ENCODE measurements around the gene PPP1R14C. TPM values are rescaled to one million over a fixed set of nuclear protein-coding genes. Genes with fewer than 3 reads are reported as not detected.

The PPP1R14C gene
- total RNA-seq, 2 experiments from 2014 or later, result 0.33 to 0.44 TPM

GRCh38 chr6:150276168-150276936 lies 133.5 kb downstream of the PPP1R14C start:
- DNase-seq, result no peak
- Mint-ChIP-seq H3K27me3 (peaks cover 25% of the 10 kb centered on the region), H3K9me3 (no peaks in the 10 kb centered on the region), H3K4me1 (no peaks in the 10 kb centered on the region), H3K4me3 (no peak overlapping the region), H3K36me3 (no peaks in the 10 kb centered on the region), H3K27ac (no peak overlapping the region)

GRCh38 chr6:150276937-150277742 lies 134.3 kb downstream of the PPP1R14C start:
- no peak overlapping the region for H3K4me3 Mint-ChIP-seq
- no peaks in the 10 kb centered on the region for H3K4me1 Mint-ChIP-seq
- H3K27ac Mint-ChIP-seq, result no peak overlapping the region
- DNase-seq, result no peak
- no peaks in the 10 kb centered on the region for H3K36me3 Mint-ChIP-seq
- no peaks in the 10 kb centered on the region for H3K9me3 Mint-ChIP-seq
- peaks cover 31% of the 10 kb centered on the region for H3K27me3 Mint-ChIP-seq

- Mint-ChIP-seq H3K27ac (no peak overlapping the region), H3K27me3 (peaks cover 44% of the 10 kb centered on the region), H3K36me3 (no peaks in the 10 kb centered on the region), H3K4me1 (no peaks in the 10 kb centered on the region), H3K9me3 (no peaks in the 10 kb centered on the region), H3K4me3 (no peak overlapping the region)
- no peak for DNase-seq
Observed at GRCh38 chr6:150279533-150279932, 136.7 kb downstream of the PPP1R14C start.

GRCh38 chr6:150280703-150281102 lies 137.9 kb downstream of the PPP1R14C start:
- H3K27ac Mint-ChIP-seq, result no peak overlapping the region

GRCh38 chr6:150281767-150282166 lies 138.9 kb downstream of the PPP1R14C start:
- Mint-ChIP-seq H3K9me3 (no peaks in the 10 kb centered on the region), H3K4me3 (no peak overlapping the region), H3K27me3 (peaks cover 52% of the 10 kb centered on the region), H3K36me3 (no peaks in the 10 kb centered on the region), H3K4me1 (no peaks in the 10 kb centered on the region), H3K27ac (no peak overlapping the region)
- DNase-seq, result no peak

More at GRCh38 chr6:150280703-150281102, 137.9 kb downstream of the PPP1R14C start:
- Mint-ChIP-seq H3K27me3 (peaks cover 51% of the 10 kb centered on the region), H3K4me1 (no peaks in the 10 kb centered on the region), H3K36me3 (no peaks in the 10 kb centered on the region), H3K9me3 (no peaks in the 10 kb centered on the region), H3K4me3 (no peak overlapping the region)
- DNase-seq, result no peak

- Mint-ChIP-seq H3K27me3 (peaks cover 52% of the 10 kb centered on the region), H3K4me3 (no peak overlapping the region)
Observed at GRCh38 chr6:150282806-150283205, 140.0 kb downstream of the PPP1R14C start.

GRCh38 chr6:150286460-150286859 lies 143.6 kb downstream of the PPP1R14C start:
- H3K36me3 Mint-ChIP-seq, result no peaks in the 10 kb centered on the region
- H3K4me1 Mint-ChIP-seq, result no peaks in the 10 kb centered on the region
- no peak overlapping the region for H3K4me3 Mint-ChIP-seq
- H3K27ac Mint-ChIP-seq, result no peak overlapping the region
- no peak for DNase-seq
- no peaks in the 10 kb centered on the region for H3K9me3 Mint-ChIP-seq
- peaks cover 52% of the 10 kb centered on the region for H3K27me3 Mint-ChIP-seq

More at GRCh38 chr6:150282806-150283205, 140.0 kb downstream of the PPP1R14C start:
- Mint-ChIP-seq H3K9me3 (no peaks in the 10 kb centered on the region), H3K36me3 (no peaks in the 10 kb centered on the region), H3K27ac (no peak overlapping the region), H3K4me1 (no peaks in the 10 kb centered on the region)
- DNase-seq, result no peak

GRCh38 chr6:150286912-150287311 lies 144.1 kb downstream of the PPP1R14C start:
- H3K27me3 Mint-ChIP-seq, result peaks cover 48% of the 10 kb centered on the region
- H3K9me3 Mint-ChIP-seq, result no peaks in the 10 kb centered on the region
- H3K4me1 Mint-ChIP-seq, result no peaks in the 10 kb centered on the region
- no peak overlapping the region for H3K4me3 Mint-ChIP-seq
- no peak for DNase-seq
- no peaks in the 10 kb centered on the region for H3K36me3 Mint-ChIP-seq
- H3K27ac Mint-ChIP-seq, result no peak overlapping the region

- no peak overlapping the region for H3K27ac Mint-ChIP-seq
- no peak for DNase-seq
- no peaks in the 10 kb centered on the region for H3K4me1 Mint-ChIP-seq
- H3K27me3 Mint-ChIP-seq, result peaks cover 39% of the 10 kb centered on the region
- H3K4me3 Mint-ChIP-seq, result no peak overlapping the region
- H3K9me3 Mint-ChIP-seq, result no peaks in the 10 kb centered on the region
- H3K36me3 Mint-ChIP-seq, result no peaks in the 10 kb centered on the region
Observed at GRCh38 chr6:150288456-150288855, 145.6 kb downstream of the PPP1R14C start.

GRCh38 chr6:150289454-150290071 lies 146.7 kb downstream of the PPP1R14C start:
- Mint-ChIP-seq H3K4me1 (peaks cover 3% of the 10 kb centered on the region), H3K27me3 (peaks cover 32% of the 10 kb centered on the region), H3K4me3 (no peak overlapping the region), H3K27ac (no peak overlapping the region), H3K9me3 (no peaks in the 10 kb centered on the region), H3K36me3 (no peaks in the 10 kb centered on the region)
- DNase-seq, result no peak

GRCh38 chr6:150290429-150290828 lies 147.6 kb downstream of the PPP1R14C start:
- Mint-ChIP-seq H3K4me1 (peaks cover 3% of the 10 kb centered on the region), H3K36me3 (no peaks in the 10 kb centered on the region), H3K9me3 (no peaks in the 10 kb centered on the region), H3K27me3 (peaks cover 24% of the 10 kb centered on the region), H3K4me3 (no peak overlapping the region), H3K27ac (no peak overlapping the region)
- no peak for DNase-seq

GRCh38 chr6:150291968-150292710 lies 149.3 kb downstream of the PPP1R14C start:
- Mint-ChIP-seq H3K36me3 (no peaks in the 10 kb centered on the region), H3K27ac (no peak overlapping the region), H3K27me3 (peaks cover 17% of the 10 kb centered on the region), H3K9me3 (peaks cover 2% of the 10 kb centered on the region), H3K4me3 (no peak overlapping the region), H3K4me1 (peaks cover 3% of the 10 kb centered on the region)
- DNase-seq, result no peak

GRCh38 chr6:150293019-150293418 lies 150.2 kb downstream of the PPP1R14C start:
- Mint-ChIP-seq H3K4me1 (peaks cover 3% of the 10 kb centered on the region), H3K4me3 (no peak overlapping the region)

GRCh38 chr6:150293423-150294173 lies 150.8 kb downstream of the PPP1R14C start:
- Mint-ChIP-seq H3K36me3 (peaks cover 2% of the 10 kb centered on the region), H3K27ac (no peak overlapping the region), H3K4me1 (peaks cover 3% of the 10 kb centered on the region), H3K9me3 (peaks cover 8% of the 10 kb centered on the region), H3K27me3 (peaks cover 19% of the 10 kb centered on the region), H3K4me3 (no peak overlapping the region)
- DNase-seq, result no peak

More at GRCh38 chr6:150293019-150293418, 150.2 kb downstream of the PPP1R14C start:
- H3K36me3 Mint-ChIP-seq, result peaks cover 2% of the 10 kb centered on the region
- peaks cover 7% of the 10 kb centered on the region for H3K9me3 Mint-ChIP-seq
- H3K27me3 Mint-ChIP-seq, result peaks cover 21% of the 10 kb centered on the region
- no peak overlapping the region for H3K27ac Mint-ChIP-seq
- DNase-seq, result no peak

All from activated naive CD8-positive, alpha-beta T cell treated with anti-CD3 and anti-CD28 coated beads for 36 hours (primary cell).